HG03025 (cell line): ENCODE results near the gene NAA35.
"Not testable (repeated sequence)": the region's sequence is repeated elsewhere in the genome, so short reads cannot be mapped to it uniquely, and the experiment has no call there.

Experiments used
- ATAC-seq: cut with Tn5 transposase; IDR thresholded peaks from one replicate; pipeline ENCODE4 v1.9.1; 2021; ENCODE audit warnings: mild to moderate bottlenecking, moderate library complexity; ENCODE audit not compliant: unreplicated experiment, low FRiP score

Gene NAA35

DNA sequence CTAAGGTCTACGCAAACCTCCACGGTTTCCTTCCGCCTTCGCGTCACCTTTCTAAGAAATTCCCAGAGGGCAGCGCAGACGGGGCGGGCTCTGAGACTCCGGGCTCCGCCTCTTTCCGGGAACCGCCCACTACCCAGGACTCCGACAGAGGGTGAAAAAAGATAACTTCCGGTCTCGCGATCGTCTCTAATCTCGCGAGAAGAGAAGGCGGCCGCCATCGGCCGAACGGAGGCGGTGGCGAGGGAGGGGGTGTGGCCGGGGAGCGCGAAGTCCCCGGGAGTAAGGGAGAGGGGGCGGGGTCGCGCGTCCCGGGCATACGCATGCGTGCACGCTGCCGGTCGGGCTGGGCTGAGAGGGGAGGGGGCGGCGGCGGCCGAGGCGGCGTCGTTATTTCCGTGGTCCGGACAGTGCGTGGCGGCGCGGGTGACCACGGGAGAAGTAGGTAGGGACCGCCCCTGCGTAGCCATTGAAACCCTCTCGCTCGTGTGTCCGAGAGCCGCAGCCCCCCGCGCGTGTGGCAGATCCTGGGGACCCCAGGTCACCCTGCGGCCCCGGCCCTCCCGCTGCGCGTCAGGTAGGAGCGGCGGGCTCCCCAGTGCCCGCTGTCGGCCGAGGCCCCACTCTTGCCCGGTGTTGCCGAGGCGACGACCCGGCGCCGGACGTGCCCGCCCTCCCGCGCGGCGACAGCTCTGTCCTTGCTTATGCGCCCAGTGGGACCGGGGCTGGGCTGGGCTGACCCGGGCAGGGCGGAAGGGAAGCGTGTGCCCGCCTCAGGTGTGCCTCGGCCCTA lies at the start of gene NAA35:
NAA35 (plus strand) TSS at position 315 of the 790 bp plus-strand sequence. CDS start 1,014 bp downstream, outside the sequence.
- ATAC-seq: peak; percentile 95

DNA sequence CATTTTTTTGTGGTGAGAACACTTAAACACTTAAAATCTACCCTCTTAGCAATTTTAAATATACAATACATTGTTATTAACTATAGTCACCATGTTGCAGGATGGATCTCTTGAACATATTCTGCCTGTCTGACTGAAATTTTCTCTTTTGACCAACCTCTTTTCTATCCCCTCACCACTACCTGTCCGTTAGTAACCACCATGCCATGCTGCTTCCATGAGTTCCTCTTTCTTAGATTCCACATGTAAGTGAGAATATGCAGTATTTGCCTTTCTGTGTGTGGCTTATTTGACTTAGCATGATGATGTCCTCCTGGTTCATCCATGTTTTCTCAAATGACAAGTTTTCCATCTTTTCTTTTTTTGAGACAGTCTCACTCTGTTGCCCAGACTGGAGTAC lies 48.5 kb upstream of the NAA35 start:
- no peak for ATAC-seq

- no peak for ATAC-seq
Observed at GRCh38 chr9:85895685-85896084, 45.3 kb upstream of the NAA35 start.

DNA sequence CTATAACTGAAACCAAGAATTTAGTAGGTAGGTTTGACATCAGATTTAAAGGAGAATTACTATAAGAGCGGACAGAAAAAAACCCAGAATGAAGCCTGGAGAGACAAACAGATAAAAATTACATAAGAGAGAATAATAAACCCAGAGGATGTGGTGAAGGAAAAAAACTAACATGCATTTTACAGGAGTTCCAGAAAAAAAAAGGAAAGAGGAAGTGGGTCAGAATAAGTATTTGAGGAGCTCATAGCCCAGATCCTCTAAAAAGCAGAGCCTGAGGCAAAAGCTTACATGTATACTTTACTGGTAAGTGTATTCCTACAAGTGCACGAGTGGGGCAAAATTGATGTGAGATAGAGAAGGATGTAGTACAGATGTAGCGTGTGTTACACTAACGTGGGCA lies 43.1 kb upstream of the NAA35 start:
- no peak for ATAC-seq

DNA sequence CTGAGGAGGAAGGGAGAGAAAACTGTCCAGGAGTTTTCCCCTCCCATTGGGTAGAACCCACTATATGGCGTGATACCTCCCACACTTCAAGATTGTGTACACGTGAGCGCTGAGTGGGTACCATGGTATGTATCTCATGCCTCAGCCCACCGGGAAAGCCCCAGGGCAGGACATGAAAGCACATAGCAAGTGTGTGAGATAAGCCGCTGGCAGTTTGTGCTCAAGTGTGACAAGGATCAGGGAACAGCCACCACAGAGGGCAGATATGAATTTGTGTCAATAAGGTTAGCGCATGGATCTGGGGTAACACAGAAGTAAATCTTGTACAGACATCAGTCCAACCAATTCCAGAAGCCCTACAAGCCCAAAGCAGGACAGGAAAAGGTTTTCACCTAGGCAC lies 42.6 kb upstream of the NAA35 start:
- ATAC-seq: no peak

DNA sequence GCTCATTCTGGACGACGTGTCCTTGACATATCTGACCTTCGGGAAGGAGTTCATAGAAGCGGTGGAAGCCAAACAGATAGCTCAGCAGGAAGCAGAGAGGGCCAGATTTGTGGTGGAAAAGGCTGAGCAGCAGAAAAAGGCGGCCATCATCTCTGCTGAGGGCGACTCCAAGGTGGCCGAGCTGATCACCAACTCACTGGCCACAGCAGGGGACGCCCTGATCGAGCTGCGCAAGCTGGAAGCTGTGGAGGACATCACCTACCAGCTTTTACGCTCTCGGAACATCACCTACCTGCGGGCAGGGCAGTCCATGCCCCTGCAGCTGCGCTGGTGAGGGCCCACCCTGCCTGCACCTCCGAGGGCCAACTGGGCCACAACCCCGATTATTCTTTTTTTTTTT lies 41.6 kb upstream of the NAA35 start:
- no peak for ATAC-seq

DNA sequence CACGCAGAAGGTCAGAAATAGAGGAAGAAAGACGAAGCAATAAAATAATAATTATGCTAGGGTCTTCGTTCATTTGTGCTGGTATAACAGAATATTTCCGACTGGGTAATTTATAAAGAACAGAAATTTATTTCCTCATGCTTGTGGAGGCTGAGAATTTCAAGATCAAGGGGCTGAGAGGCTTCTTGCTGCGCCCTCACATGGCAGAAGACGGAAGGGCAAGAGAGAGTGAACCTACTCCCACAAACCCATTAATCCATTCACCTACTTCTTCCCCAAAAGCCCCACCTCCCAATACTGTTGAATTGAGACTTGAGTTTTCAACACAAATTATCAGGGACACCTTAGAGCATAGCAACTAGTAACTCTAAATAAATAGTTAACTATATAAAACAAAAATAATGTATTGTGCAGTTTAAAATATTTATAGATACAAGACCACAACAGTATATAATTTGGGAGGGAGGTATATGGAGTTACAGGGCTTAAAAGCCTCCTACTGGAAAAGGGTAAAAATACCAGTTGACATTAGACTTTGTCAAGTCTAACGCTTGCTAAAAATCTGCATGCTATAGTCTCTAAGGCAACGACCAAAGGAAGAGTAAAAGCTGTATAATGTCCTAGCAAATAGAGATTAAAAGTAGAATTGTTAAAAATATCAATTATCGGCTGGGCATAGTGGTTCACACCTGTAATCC lies 40.3 kb upstream of the NAA35 start:
- no peak for ATAC-seq

GRCh38 chr9:85904975-85905374 lies 36.0 kb upstream of the NAA35 start:
- no peak for ATAC-seq

- no peak for ATAC-seq
Observed at GRCh38 chr9:85905957-85906356, 35.0 kb upstream of the NAA35 start.

- no peak for ATAC-seq
Observed at GRCh38 chr9:85909390-85909789, 31.6 kb upstream of the NAA35 start.

DNA sequence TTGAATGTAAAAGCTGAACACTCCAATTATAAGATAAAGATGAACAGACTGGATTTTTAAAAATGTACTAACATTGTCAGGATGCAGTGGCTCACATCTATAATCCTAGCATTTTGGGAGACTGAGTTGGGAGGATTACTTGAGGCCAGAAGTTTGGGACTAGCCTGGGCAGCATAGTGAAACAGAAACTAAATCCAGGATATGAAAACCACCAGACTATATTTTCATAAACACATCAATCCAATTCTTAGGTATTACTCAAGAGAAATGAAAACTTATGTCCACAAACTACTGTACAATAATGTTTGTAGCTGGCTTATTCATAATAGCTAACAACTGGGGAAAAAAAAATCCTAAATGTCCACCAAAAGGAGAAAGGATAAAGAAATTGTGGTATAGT lies 26.8 kb upstream of the NAA35 start:
- no peak for ATAC-seq

DNA sequence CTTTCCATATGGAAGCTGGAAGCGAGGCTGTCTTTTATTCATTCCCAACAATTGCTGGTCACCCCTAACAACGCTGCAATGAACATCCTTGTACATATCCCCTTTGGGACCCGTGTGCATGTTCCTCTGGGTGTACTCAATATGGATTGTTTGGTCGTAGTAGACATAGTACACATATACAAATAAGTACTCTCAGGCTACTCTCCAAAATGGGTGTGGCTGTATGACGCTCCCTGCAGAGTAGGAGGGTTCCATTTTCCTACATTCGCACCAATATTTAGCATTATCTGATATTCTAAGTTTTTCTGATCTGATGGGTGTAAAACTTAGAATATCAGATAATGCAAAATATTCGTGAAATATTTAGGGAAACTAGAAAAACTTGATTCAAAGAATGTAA lies 23.2 kb upstream of the NAA35 start:
- ATAC-seq: no peak

DNA sequence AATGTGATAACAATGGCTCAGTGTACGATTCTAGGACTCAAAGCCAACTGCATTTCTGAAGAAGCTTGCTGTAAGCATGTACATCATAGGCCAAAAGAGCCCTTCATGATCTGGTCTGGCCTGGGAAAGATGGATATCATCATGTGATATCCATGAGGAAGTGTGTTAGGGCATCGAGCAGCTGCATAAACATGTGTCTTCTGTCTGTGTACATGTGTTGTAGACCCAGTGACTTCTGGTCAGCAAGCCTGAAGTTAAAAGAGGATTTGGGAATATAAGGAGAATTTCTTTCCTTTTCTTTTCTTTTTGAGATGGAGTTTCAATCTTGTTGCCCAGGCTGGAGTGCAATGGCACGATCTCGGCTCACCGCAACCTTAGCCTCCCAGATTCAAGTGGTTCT lies 15.5 kb upstream of the NAA35 start:
- no peak for ATAC-seq

DNA sequence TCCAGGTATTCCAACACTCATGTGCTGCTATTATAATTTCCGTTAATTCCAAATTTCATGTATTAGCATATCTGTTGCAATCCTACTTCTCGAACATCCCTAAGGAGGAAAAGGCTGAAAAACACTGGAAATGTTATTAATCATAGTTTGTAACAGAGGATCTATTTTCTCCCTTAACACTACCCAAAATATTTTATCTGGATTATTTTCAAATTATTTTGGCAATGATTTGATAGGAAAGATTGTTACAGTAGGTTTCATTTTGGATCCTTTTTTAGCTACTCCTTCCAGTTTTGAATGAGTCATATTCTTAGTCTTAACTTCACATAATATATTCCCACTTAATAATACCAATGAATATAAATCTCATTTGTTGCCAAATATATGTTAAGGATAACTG lies 13.9 kb upstream of the NAA35 start:
- ATAC-seq: no peak

GRCh38 chr9:85931495-85931894 lies 9.5 kb upstream of the NAA35 start:
- no peak for ATAC-seq

DNA sequence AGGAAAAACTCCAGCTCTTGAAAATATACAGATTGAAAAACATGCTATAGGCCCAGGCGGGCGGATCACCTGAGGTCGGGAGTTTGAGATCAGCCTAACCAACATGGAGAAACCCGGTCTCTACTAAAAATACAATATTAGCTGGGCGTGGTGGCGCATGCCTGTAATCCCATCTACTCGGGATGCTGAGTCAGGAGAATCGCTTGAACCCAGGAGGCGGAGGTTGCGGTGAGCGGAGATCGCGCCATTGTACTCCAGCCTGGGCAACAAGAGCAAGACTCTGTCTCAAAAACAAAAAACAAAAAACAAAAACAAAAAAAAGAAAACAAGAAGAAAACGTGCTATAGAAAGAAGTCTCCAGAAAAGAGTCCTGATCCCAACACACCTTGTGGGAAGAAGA lies 5.0 kb upstream of the NAA35 start:
- ATAC-seq: not testable (repeated sequence)

GRCh38 chr9:85940275-85940831 lies 593 bp upstream of the NAA35 start:
- ATAC-seq: no peak

GRCh38 chr9:85941622-85941940 lies 635 bp downstream of the NAA35 start:
- ATAC-seq: no peak

GRCh38 chr9:85941966-85942912 lies 1.3 kb downstream of the NAA35 start:
- ATAC-seq: no peak

DNA sequence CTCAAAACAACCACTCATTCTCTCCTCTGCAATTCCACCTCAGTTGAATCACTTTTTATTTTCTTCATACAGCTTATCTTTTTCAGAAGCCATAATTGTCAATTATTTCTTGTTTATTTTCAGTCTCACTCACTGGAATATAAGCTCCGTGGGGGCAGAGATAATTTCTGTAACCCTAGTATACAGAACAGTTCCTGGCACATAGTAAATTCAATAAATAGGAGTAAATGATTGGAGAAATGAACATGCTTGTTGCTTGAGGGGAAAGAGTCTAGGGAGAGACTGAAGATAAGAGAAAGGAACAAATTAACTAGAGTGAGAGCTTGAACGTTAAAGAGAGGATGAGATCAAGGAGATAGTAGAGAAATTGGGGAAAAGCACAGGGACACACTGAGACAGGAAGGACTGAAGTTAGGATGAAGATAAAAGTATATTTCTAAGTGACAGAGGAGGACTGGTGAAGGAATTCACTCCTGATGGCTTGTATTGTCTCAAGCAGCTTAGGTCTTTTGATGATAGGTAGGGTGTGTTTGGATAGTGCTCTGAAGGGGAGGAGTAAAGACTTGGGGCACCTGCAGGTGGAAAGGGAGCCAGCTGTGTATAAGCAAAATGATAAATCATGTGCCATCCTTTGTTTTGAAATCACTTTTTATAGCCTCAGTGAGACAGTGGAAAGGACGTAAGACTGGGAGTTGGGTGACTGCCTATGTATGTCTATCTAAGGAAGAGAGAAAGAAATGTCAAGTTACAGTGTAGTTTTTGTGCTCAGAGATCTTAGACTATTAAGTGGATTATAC lies 2.2 kb downstream of the NAA35 start:
- ATAC-seq: no peak
